ENCODE data around the gene GUCA1A. TPM values are rescaled to one million over a fixed set of nuclear protein-coding genes. Genes with fewer than 3 reads are reported as not detected.
"Not testable (repeated sequence)": the region's sequence is repeated elsewhere in the genome, so short reads cannot be mapped to it uniquely, and the experiment has no call there.

Gene GUCA1A
- total RNA-seq, 1 donor from 2014 or later = 1.2 TPM

GRCh38 chr6:42171813-42172581 lies 1.2 kb upstream of the GUCA1A start:
- DNase-seq (ENCODE audit: low spot score in 2 of 2) (no peak), FAIRE-seq (no peak)

GRCh38 chr6:42175860-42176259 lies 2.7 kb downstream of the GUCA1A start:
- DNase-seq (ENCODE audit: low spot score in 2 of 2) (no peak), FAIRE-seq (no peak)

GRCh38 chr6:42176981-42177380 lies 3.8 kb downstream of the GUCA1A start:
- DNase-seq (ENCODE audit: low spot score in 2 of 2) (no peak), FAIRE-seq (no peak)

- DNase-seq (ENCODE audit: low spot score in 2 of 2) (no peak), FAIRE-seq (no peak)
These were observed 4.6 kb downstream of the GUCA1A start for GRCh38 chr6:42177514-42178364.

- DNase-seq (ENCODE audit: low spot score in 2 of 2) (no peak), FAIRE-seq (no peak)
These were observed 6.2 kb downstream of the GUCA1A start for GRCh38 chr6:42179261-42179944.

- FAIRE-seq (no peak), DNase-seq (ENCODE audit: low spot score in 2 of 2) (no peak)
These were observed 6.8 kb downstream of the GUCA1A start for GRCh38 chr6:42179945-42180313.

- no peak for FAIRE-seq
- DNase-seq (ENCODE audit: low spot score in 2 of 2) = no peak
These were observed 8.9 kb downstream of the GUCA1A start for GRCh38 chr6:42182101-42182500.

GRCh38 chr6:42184475-42184874 lies 11.3 kb downstream of the GUCA1A start:
- FAIRE-seq = no peak
- DNase-seq (ENCODE audit: low spot score in 2 of 2) = no peak

GRCh38 chr6:42185597-42185996 lies 12.4 kb downstream of the GUCA1A start:
- DNase-seq (ENCODE audit: low spot score in 2 of 2) = no peak
- FAIRE-seq = no peak

GRCh38 chr6:42188406-42188805 lies 15.2 kb downstream of the GUCA1A start:
- FAIRE-seq = no peak

GRCh38 chr6:42190554-42191183 lies 17.5 kb downstream of the GUCA1A start:
- FAIRE-seq (no peak), DNase-seq (ENCODE audit: low spot score in 2 of 2) (no peak)

More at GRCh38 chr6:42188406-42188805, 15.2 kb downstream of the GUCA1A start:
- no peak for DNase-seq (ENCODE audit: low spot score in 2 of 2)

GRCh38 chr6:42192385-42192784 lies 19.2 kb downstream of the GUCA1A start:
- FAIRE-seq = not testable (repeated sequence)

GRCh38 chr6:42193491-42193894 lies 20.3 kb downstream of the GUCA1A start:
- FAIRE-seq (no peak), DNase-seq (ENCODE audit: low spot score in 2 of 2) (no peak)

More at GRCh38 chr6:42192385-42192784, 19.2 kb downstream of the GUCA1A start:
- not testable (repeated sequence) for DNase-seq (ENCODE audit: low spot score in 2 of 2)

GRCh38 chr6:42194056-42194455 lies 20.9 kb downstream of the GUCA1A start:
- FAIRE-seq = no peak

GRCh38 chr6:42195415-42195814 lies 22.3 kb downstream of the GUCA1A start:
- DNase-seq (ENCODE audit: low spot score in 2 of 2) (no peak), FAIRE-seq (no peak)

More at GRCh38 chr6:42194056-42194455, 20.9 kb downstream of the GUCA1A start:
- DNase-seq (ENCODE audit: low spot score in 2 of 2) = no peak

GRCh38 chr6:42197555-42198362 lies 24.6 kb downstream of the GUCA1A start:
- no peak for FAIRE-seq
- no peak for DNase-seq (ENCODE audit: low spot score in 2 of 2)

GRCh38 chr6:42199106-42199981 lies 26.2 kb downstream of the GUCA1A start:
- FAIRE-seq (no peak), DNase-seq (ENCODE audit: low spot score in 2 of 2) (no peak)

- DNase-seq (ENCODE audit: low spot score in 2 of 2) (no peak), FAIRE-seq (no peak)
These were observed 26.9 kb downstream of the GUCA1A start for GRCh38 chr6:42200035-42200434.

GRCh38 chr6:42201382-42201781 lies 28.2 kb downstream of the GUCA1A start:
- no peak for FAIRE-seq

More at GRCh38 chr6:42201382-42201781, 28.2 kb downstream of the GUCA1A start:
- DNase-seq (ENCODE audit: low spot score in 2 of 2) = no peak

Measured in frontal cortex (tissue), 4 donors.